Esophagus mucosa (tissue), 1 donor: ENCODE measurements around the gene IL12RB1. TPM values are rescaled to one million over a fixed set of nuclear protein-coding genes. Genes with fewer than 3 reads are reported as not detected.

Source experiments
- ATAC-seq: fragments of 200-7000 bp; cut with Tn5 transposase; one replicate; pipeline ENCODE4 v1.9.1; 2020
- total RNA-seq: library from RNA; stranded (reverse); gene quantifications from one replicate; pipeline ENCODE4 v1.2.4, GENCODE V29; 2023
- donor health status: DM: yes; HTN: yes; CAD: no.

IL12RB1 gene
- total RNA-seq, 1 donor from 2014 or later: 0.36 TPM

- ATAC-seq: no peak
These were observed 854 bp downstream of the IL12RB1 start for GRCh38 chr19:18085702-18086457.

- no peak for ATAC-seq
These were observed 2.6 kb downstream of the IL12RB1 start for GRCh38 chr19:18083929-18084684.

GRCh38 chr19:18074192-18074591 is 12.5 kb downstream of the IL12RB1 start:
- ATAC-seq: no peak

GRCh38 chr19:18073197-18073596 is 13.5 kb downstream of the IL12RB1 start:
- ATAC-seq: no peak

GRCh38 chr19:18072335-18072734 is 14.4 kb downstream of the IL12RB1 start:
- no peak for ATAC-seq

GRCh38 chr19:18070181-18070580 is 16.6 kb downstream of the IL12RB1 start:
- no peak for ATAC-seq

- no peak for ATAC-seq
These were observed 17.4 kb downstream of the IL12RB1 start for GRCh38 chr19:18069383-18069782.

- no peak for ATAC-seq
These were observed 18.3 kb downstream of the IL12RB1 start for GRCh38 chr19:18068395-18068794.

- ATAC-seq: no peak
These were observed 21.6 kb downstream of the IL12RB1 start for GRCh38 chr19:18065173-18065495.

GRCh38 chr19:18063463-18063862 is 23.3 kb downstream of the IL12RB1 start:
- no peak for ATAC-seq

- no peak for ATAC-seq
These were observed 24.7 kb downstream of the IL12RB1 start for GRCh38 chr19:18062028-18062427.

- ATAC-seq: no peak
These were observed 26.3 kb downstream of the IL12RB1 start for GRCh38 chr19:18060472-18060871.

- no peak for ATAC-seq
These were observed 26.8 kb downstream of the IL12RB1 start for GRCh38 chr19:18059902-18060301.

GRCh38 chr19:18059297-18059696 is 27.4 kb downstream of the IL12RB1 start:
- no peak for ATAC-seq

GRCh38 chr19:18058208-18059009 is 28.3 kb downstream of the IL12RB1 start:
- ATAC-seq: peak; percentile 79

- ATAC-seq: no peak
These were observed 29.2 kb downstream of the IL12RB1 start for GRCh38 chr19:18057557-18057956.

- no peak for ATAC-seq
These were observed 30.8 kb downstream of the IL12RB1 start for GRCh38 chr19:18055967-18056366.

GRCh38 chr19:18053576-18054219 is 33.0 kb downstream of the IL12RB1 start:
- no peak for ATAC-seq

- ATAC-seq: peak; percentile 10
These were observed 34.8 kb downstream of the IL12RB1 start for GRCh38 chr19:18051887-18052286.

- ATAC-seq: peak; percentile 31
These were observed 37.3 kb downstream of the IL12RB1 start for GRCh38 chr19:18049385-18049784.

GRCh38 chr19:18046059-18046718 is 40.5 kb downstream of the IL12RB1 start:
- ATAC-seq: peak; percentile 37
